Stimulated activated CD8-positive, alpha-beta memory T cell treated with anti-CD3 and anti-CD28 coated beads, Interleukin-12 subunit alpha, Interleukin-12 subunit beta, amount 100 ng/mL, for 24 hours (primary cell): ENCODE data around the gene MAG.
"Not testable (repeated sequence)": the region's sequence is repeated elsewhere in the genome, so short reads cannot be mapped to it uniquely, and the experiment has no call there.

Experiments
- DNase-seq: peaks from one replicate; pipeline ENCODE4 v3.0.0-alpha.2; 2020; ENCODE audit errors: extremely low read depth

The MAG gene

DNA sequence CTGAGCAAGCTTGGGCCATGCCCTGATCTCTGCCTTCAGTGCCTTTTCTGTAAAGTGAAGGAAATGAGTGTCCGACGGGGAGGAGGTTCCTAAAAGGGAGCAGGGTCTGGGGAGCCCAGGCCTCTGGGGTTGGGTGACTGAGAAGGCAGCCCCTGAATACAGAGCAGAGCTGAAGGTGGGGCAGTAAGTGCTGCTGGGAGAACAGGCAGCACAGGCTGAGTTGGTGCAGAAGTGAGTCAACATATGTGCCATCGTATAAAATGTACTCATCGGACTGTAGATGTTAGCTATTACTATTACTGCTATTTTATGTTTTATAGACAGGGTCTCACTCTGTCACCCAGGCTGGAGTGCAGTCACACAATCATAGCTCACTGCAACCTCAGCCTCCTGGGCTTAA lies 10.7 kb upstream of the MAG start:
- no peak for DNase-seq

DNA sequence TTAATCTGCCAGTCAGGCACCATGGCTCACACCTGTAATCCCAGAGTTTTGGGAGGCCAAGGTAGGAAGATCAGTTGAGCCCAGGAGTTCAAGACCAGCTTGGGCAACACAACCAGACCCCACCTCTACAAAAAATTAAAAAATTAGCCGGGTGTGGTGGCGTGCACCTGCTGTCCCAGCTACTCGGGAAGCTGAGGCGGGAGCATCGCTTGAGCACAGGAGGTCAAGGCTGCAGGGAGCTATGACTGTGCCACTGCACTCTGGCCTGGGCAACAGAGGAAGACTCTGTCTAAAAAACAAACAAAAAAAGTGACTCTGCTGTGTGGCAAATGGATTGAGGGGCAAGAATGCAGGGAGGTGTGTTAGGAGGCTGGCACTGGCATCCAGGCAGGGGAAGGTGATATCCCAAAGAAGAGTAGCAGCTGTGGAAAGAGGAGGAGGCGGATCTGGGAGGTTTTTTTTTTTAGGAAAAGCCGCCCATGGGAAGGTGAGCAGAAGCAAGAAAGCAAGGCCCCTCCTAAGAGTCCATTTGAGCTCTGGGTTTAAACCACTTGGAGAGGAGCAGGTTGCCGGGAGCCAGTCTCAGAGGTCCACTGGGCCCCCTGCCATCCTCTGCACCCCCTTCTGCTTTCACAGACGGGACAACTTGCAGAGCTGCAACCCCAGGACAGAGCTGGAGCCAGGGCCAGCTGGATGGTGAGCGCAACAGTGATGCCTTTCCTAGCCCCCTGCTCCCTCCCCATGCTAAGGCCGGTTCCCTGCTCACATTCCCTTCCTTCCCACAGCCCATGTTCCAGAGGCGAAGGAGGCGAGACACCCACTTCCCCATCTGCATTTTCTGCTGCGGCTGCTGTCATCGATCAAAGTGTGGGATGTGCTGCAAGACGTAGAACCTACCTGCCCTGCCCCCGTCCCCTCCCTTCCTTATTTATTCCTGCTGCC lies 7.5 kb upstream of the MAG start:
- no peak for DNase-seq

DNA sequence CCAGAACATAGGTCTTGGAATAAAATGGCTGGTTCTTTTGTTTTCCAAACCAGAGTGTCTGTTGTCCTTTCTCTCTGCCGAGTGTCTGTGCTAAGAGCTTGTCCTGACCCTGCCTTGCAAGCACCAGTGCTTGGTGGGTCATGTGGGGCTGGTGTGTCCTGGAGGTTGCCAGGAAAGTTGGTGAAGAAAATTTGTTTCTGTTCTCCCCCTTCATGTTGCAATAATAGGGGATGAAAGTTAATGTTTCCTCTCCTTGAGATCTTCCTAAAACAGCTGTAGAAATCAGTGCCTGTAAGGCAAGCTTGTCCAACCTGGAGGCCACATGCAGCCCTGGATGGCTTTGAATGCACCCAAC lies 6.9 kb upstream of the MAG start:
- DNase-seq, result no peak

DNA sequence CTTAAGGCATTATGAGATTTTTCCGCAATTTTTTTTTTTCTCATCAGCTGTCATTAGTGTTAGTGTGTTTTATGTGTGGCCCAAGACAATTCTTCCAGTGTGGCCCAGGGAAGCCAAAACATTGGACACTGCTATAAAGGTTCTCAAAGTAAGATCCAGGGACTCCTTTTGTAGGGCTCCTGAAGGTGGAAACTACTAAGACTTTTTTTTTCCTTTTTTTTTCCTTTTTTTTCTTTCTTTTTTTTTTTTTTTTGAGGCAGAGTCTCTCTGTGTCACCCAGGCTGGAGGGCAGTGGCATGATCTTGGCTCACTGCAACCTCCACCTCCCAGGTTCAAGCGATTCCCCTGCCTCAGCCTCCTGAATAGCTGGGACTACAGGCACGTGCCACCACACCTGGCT lies 6.5 kb upstream of the MAG start:
- not testable (repeated sequence) for DNase-seq

DNA sequence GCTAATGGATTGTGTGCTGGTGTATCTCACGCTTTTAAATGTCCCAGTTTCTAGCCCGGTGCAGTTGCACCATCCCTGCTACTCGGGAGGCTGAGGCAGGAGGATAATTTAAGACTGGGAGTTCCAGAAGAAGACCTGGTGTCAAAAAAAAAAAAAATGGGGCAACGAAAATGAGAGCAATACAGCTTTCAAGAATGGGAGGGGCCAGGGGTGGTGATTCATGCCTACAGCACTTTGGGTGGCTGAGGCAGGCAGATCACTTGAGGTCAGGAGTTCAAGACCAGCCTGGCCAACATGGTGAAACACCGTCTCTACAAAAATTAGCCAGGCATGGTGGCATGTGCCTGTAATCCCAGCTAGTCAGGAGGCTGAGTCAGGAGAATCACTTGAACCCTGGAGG lies 5.9 kb upstream of the MAG start:
- not testable (repeated sequence) for DNase-seq

DNA sequence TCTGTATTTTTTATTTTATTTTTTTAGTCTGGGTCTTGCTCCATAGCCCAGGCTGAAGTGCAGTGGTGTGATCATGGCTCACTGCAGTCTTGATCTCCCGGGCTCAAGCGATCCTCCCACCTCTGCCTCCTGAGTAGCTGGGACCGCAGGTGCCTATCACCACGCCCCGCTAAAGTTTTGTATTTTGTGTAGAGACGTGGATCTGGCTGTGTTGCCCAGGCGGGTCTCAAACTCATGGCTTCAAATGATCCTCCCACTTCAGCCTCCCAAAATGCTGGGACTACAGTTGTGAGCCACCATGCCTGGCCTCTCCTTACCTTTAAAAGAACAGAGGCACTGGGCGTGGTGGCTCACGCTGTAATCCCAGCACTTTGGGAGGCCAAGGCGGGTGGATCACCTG lies 4.2 kb upstream of the MAG start:
- no peak for DNase-seq

DNA sequence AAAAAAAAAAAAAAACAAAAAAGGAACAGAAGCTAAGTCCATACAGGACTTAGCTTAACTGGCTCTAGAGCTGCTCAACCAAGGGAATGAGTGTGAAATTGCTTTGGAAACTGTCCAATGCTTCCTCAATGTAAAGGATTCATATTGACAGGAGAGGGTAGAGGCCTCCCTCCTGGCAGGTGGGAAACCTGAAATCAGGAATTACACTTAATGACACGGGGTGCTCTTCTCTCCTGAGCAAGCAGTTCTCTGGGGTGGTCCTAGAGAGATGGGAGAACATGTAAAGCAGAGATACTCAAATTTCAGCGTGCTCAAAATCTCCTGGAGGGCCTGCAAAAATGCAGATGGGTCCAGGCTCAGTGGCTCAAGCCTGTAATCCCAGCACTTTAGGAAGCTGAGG lies 3.6 kb upstream of the MAG start:
- no peak for DNase-seq

DNA sequence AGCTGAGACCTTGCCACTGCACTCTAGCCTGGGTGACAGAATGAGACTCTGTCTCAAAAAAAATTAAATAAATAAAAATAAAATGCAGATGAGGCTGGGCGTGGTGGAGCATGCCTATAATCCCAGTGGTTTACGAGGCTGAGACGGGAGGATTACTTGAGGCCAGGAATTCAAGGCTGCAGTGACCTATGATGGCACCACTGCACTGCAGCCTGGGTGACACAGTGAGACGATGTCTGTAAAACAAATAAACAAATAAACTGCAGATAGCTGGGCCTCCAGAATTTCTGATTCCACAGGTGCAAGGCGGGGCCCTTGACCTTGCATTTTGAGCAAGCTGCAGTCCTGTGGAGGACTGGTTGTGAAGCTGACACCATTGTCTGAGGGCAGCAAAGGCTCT lies 3.1 kb upstream of the MAG start:
- DNase-seq, result no peak

DNA sequence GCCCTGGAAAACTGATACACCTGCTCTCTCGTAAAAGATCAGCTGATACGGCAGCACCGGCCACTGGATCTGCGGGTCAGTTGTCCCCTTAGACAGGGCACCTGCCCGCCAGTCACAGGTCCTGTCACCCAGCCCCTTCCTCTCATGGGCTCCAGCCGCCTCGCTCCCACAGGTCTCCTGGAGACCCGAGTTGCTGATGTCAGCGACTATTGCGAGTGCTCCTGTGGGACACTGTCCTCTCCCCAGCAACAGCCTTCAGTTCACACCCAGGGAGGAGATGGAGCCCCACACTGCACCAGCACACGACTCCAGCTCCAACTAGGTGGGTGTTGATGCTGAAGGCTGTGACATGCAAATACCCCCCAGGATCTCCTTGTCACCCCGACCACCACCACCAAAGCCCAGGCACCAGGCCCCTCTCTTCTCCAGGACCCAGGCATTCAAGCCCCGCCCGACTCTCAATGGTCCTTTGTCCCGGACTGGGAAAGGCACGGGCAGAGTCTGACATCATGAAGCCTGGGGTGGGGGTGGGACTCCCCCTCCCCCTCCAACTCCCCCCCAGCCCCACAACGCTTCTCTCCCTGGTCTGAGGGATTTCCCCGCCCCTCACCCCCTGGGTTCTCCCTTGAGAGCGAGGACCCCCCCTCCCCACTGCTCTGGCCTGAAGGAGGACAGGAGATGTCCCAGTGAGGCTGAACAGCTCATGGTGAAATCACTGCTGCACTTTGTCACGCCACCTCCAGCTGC lies 1.4 kb upstream of the MAG start:
- DNase-seq, result no peak

DNA sequence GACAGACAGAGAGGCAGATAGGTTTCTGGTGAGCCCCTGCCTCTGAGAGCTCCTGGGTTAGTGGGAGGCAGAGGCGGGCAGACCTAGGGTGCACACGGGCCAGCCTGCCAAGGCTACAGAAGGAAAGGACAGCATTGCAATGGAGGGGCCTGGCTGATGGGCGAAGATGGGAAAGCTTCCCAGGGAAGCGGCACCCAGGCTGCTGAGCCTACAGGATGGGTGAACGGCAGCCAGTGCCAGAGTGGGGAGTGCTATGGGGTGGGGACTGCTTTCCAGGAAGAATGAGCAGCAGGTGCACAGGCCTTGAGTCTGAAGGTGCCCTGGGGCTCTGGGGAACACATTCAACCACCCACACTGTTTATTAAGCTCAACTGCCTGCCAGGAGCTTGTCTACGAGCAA lies 702 bp upstream of the MAG start:
- no peak for DNase-seq

DNA sequence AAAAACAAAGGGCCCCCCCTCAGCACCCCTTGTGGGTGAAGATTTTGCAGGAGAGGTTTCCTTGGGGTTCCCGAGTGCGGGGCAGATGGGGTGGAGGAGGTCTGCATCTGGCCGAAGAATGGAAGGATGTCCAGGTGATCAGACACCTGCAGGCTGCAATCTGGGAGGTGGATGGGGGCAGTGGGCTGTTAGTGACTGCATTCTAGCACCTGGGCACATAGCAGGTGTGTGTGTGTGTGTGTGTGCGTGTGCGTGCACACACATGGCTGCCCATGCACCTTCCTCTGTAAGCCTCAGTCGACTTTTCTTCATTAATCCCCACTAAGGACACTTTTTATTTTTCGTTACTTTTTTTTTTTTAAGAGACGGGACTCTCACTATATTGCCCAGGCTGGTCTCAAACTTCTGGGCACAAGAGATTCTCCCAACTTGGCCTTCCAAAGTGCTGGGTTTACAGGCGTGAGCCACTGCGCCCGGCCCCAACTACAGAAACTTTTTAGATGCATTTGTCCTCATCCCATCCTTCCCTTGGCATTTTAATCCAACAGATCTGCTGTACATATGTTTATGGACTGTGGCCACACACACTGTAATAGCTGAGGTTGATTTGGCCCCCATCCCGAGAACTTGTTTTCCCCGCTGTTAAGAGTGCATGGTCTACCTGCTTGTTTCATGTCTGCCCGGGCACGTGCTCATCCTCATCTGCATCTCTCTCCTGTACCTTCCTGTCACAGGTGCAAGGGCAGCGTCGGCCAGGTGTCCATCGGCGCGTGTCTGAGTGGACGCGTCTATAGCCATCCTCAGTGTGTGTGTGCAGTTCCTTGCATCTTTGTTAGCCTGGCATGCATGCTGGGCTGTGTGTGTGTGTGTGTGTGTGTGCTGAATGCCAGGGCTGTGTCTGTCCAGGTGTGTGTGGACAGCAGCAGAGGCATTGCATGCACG lies 731 bp downstream of the MAG start:
- no peak for DNase-seq

DNA sequence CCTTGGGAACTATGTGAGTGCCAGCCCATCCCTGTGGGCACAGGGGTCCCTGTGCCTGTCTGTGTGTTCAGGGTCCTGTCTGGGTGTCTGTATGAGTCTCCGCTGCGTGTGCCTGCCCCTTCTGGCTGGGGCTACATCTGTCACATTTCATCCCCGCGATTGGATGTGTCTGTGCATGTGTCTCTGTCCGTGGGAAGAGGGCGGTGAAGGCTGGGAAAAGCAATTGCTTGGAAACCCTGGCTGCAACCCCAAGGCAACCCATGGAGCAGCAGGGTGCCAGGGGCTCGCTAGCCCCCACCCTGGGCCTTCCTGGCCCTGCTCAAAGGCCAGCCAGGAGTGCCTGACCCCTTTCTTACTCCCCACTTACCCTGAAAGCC lies 1.4 kb downstream of the MAG start:
- DNase-seq, result no peak

DNA sequence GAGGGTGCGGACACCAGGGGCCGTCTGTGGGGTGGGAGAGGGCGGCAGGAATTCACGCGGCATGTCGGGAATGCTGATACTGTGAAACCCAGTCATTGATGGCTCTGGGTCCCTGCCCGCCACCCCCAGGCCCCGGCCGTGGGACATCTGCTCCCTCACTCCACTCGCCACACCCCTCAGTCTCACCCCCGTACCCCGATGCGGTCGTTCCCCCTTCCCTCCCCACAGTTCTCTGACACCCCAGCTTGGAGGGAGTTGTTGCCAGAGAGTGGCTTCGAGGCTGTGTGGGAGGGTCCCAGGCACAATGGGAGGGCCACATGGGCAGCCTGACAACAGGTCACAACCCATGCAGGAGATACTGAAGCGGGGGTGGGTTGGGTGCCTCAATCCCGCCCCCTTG lies 1.8 kb downstream of the MAG start:
- DNase-seq, result no peak

DNA sequence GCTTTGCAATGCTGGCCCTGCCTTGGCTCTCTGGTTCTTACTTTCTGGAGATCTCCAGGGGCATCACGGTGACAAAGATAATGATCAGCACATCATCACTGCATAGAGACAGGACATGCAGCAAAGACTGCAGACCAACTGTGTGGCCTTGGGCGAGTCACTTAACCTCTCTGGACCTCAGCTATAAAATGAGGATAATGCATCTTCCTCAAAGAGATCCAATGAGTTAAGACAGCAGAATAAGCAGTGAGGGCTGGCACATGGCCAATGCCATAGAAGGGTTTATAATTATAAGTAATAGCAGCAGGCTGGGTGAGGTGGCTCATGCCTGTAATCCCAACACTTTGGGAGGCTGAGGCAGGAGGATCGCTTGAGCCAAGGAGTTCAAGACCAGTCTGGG lies 2.4 kb downstream of the MAG start:
- DNase-seq, result no peak

DNA sequence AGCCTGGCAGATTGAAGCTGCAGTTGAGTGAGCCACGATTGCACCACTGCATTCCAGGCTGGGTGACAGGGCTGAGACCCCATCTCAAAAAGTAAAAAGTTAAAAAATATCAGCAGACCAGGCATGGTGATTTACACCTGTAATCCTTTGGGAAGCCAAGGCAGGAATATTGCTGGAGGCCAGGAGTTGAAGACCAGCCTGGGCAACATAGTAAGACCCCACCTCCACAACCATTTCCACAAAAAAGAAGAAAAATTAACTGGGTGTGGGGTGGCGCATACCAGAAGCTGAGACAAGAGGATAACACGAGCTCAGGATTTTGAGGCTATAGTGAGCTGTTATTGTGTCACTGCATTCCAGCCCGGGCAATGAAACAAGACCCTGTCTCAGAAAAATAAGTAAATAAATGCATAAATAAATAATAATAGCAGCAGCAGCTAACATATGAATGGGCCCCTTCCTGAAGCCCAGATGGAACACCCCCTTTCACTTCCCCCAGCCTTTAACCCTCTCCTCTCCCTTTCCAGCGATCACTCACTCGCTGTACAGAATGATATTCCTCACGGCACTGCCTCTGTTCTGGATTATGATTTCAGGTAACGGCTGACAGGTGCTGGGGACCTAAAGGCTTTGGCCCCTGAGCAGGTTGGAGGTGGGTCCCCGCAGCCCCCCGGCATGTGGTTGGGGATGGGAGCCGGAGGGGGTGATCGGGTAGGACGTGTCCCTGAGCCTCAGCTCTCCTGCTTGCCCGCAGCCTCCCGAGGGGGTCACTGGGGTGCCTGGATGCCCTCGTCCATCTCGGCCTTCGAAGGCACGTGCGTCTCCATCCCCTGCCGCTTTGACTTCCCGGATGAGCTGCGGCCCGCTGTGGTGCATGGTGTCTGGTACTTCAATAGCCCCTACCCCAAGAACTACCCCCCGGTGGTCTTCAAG lies 3.2 kb downstream of the MAG start:
- DNase-seq, result no peak

DNA sequence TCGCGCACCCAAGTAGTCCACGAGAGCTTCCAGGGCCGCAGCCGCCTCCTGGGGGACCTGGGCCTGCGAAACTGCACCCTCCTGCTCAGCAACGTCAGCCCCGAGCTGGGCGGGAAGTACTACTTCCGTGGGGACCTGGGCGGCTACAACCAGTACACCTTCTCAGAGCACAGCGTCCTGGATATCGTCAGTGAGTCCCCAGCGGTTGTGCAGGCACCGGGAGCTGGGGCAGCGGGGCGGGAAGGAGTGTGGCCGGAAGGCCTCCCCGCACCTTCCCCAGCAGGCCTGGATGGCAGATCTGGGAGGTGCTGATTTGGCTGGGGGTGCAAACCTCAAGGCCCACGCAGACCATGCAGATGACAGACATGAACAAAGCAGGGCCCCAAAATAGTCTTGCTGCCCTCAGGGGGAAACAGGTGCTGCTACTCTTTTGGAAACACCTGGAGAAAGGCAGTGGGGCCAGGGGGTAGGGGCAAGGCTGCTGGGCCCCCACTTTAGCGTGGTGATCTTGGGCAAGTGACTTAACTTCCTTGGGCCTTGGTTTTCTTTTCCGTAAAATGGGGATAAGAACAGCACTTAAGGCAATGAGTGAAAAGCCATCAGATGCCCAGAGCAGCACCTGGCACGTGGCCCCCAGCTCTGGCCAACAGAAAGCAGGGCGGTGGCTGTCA lies 4.0 kb downstream of the MAG start:
- no peak for DNase-seq

DNA sequence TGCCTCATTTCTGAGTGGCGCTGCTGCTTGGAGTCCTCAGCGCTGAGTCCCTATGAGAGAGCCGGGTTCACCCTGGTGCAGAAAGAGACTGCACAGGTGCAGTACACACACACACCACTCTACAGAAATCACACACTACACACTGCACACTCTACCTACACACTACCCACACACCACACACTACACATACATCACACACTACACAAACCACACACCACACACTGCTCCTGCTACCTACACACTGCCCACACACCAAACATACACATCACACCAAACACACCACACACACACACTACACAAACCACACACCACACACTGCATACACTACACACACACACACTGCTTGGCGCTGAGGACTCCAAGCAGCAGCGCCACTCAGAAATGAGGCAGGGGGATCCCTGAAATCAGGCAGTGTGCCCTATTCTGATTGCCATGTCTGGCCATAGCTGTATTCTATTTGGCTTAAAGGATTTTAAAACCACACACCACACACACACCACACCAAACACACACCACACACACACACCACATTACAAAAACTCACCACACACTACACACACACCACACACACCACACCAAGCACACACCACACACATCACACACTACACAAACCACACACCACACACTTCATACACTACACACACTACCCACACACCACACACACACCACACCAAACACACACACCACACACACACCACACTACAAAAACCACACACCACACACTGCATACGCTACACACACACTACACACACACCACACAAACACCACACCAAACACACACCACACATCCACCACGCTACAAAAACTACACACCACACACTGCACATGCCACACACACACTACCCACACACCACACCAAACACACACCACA lies 4.9 kb downstream of the MAG start:
- no peak for DNase-seq

DNA sequence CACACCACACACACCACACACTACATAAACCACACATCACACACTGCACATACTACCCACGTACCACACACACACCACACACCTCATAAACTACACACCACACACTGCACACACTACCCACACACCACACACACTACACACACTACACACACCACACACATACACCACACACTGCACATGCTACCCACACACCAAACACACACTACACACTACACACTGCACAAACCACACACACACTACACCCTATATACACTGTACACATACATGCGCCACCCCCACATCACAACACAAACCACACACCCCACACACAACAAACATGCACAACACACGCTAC lies 5.5 kb downstream of the MAG start:
- no peak for DNase-seq

DNA sequence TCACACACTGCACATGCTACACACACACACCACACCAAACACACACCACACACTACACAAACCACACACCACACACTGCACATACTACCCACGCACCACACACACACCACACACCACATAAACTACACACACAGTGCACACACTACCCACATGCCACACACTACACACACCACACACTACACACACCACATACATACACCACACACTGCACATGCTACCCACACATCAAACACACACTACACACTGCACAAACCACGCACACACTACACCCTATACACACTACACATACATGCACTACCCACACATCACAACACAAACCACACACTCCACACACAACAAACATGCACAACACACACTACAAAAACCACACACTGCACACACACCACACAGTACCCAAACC lies 6.0 kb downstream of the MAG start:
- DNase-seq, result no peak

DNA sequence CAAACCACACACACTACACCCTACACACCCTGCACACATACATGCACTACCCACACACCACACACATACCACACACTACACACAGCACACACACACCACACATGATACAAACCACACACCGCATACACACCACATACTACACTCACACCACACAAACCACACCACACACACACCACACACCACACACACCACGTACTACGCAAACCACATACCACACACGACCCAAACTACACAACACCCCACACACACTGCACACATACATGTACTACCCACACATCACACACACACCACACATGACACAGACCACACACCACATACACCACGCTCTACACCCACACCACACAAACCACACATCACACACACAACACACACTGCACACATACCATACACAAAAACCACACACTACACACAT lies 6.6 kb downstream of the MAG start:
- no peak for DNase-seq
